HepG2 (cell line): ENCODE data around the gene SQSTM1. TPM values are rescaled to one million over a fixed set of nuclear protein-coding genes. Genes with fewer than 3 reads are reported as not detected.

Experiments used
- ATAC-seq: fragments of 200-7000 bp; cut with Tn5 transposase; 3 replicates; pipeline ENCODE4 v1.9.1; 2020; ENCODE audit warnings: mild to moderate bottlenecking, moderate library complexity
- BruUV-seq: library from RNA; stranded (reverse); fragments of 400-500 nt; replicated peaks from 2 replicates; lab custom pipeline; 2021; lab: Mats Ljungman, UMichigan
- CTCF ChIA-PET: fragments of 300-600 bp; formaldehyde crosslinking; extraction: SDS; loops from one replicate; lab custom pipeline; 2021; ENCODE audit warnings: low total read pairs, inconsistent platforms, low intra/inter-chr PET ratio; lab: Yijun Ruan, JAX
- POLR2A ChIA-PET: fragments of 350-600 bp; sonication (Branson Sonifier 250); formaldehyde crosslinking; loops from one replicate; lab custom pipeline; 2020; ENCODE audit warnings: antibody characterized with exemption, inconsistent platforms; lab: Yijun Ruan, JAX
- DNase-seq: peaks from one replicate; pipeline ENCODE4 v3.0.0-alpha.2; 2015; ENCODE audit warnings: low spot score
- FAIRE-seq: peaks from 3 replicates; lab custom pipeline; 2011; peaks lifted over from hg19 to GRCh38; lab: Jason Lieb, UNC
- H2AFZ ChIP-seq: one replicate; pipeline ENCODE4 v1.6.1; 2011; ENCODE audit warnings: low read length, inconsistent platforms
- H3K27ac ChIP-seq: fragments of 300-600 bp; 3 replicates; pipeline ENCODE4 v1.8.0; 2011; ENCODE audit warnings: mixed run types, mild to moderate bottlenecking, mixed read lengths, low read length, inconsistent platforms; ENCODE audit not compliant: insufficient read depth; ENCODE audit errors: extremely low read length
- H3K27me3 ChIP-seq, 2 experiments: fragments of 200-600 bp in 1 of 2; 2 replicates in 1 of 2; 3 replicates in 1 of 2; pipeline versions ENCODE4 v1.6.0 to v1.8.0; 2011; ENCODE audit warnings: low read length in 2 of 2, mild to moderate bottlenecking in 2 of 2, moderate library complexity in 2 of 2, inconsistent platforms in 1 of 2; ENCODE audit not compliant: insufficient read depth in 2 of 2, control insufficient read depth in 1 of 2
- H3K36me3 ChIP-seq, 2 experiments: fragments of 200-600 bp in 1 of 2; replicated peaks in 1 of 2; 2 replicates in 1 of 2; 3 replicates in 1 of 2; pipeline versions ENCODE4 v1.5.1 to v1.8.0; 2011; ENCODE audit warnings: low read length in 2 of 2, inconsistent platforms in 1 of 2; ENCODE audit not compliant: insufficient read depth in 2 of 2, control insufficient read depth in 1 of 2
- H3K4me1 ChIP-seq: 2 replicates; pipeline ENCODE4 v1.5.1; 2012; ENCODE audit warnings: low read length, inconsistent platforms; ENCODE audit not compliant: insufficient read depth
- H3K4me2 ChIP-seq: 2 replicates; pipeline ENCODE4 v1.6.0; 2011; ENCODE audit warnings: low read depth, low read length, inconsistent platforms
- H3K4me3 ChIP-seq, 3 experiments: fragments of 200-600 bp in 1 of 3; sonication (generic), shearing (Covaris generic) in 1 of 3; replicated peaks in 1 of 3; 2 replicates each; pipeline ENCODE4 v1.5.1; 2011 to 2016; ENCODE audit warnings: low read length in 3 of 3, inconsistent platforms in 2 of 3, low read depth in 2 of 3, mild to moderate bottlenecking in 2 of 3, control low read depth in 1 of 3, mixed read lengths in 1 of 3; ENCODE audit not compliant: insufficient read depth in 1 of 3
- H3K79me2 ChIP-seq: one replicate; pipeline ENCODE4 v1.6.1; 2011; ENCODE audit warnings: low read length, inconsistent platforms; ENCODE audit not compliant: insufficient read depth
- H3K9ac ChIP-seq: 2 replicates; pipeline ENCODE4 v1.6.0; 2011; ENCODE audit warnings: mild to moderate bottlenecking, low read depth, low read length, inconsistent platforms; ENCODE audit not compliant: insufficient read depth
- H3K9me3 ChIP-seq: 2 replicates; pipeline ENCODE4 v1.5.1; 2012; ENCODE audit warnings: mild to moderate bottlenecking, low read length
- H4K20me1 ChIP-seq: 2 replicates; pipeline ENCODE4 v1.6.0; 2011; ENCODE audit warnings: inconsistent platforms, mild to moderate bottlenecking, low read length, moderate library complexity; ENCODE audit not compliant: insufficient read depth
- CCAR2 ChIP-seq: fragments of 200-400 bp; formaldehyde crosslinking; optimal IDR thresholded peaks from 2 replicates; pipeline ENCODE3; 2018; ENCODE audit warnings: low read depth, mild to moderate bottlenecking, low read length, moderate library complexity
- CSRNP2 ChIP-seq: sonication (generic); formaldehyde crosslinking; conservative IDR thresholded peaks from 2 replicates; pipeline ENCODE4 v1.8.0; 2022; ENCODE audit warnings: low read depth, missing genetic modification reagents
- DNMT3B ChIP-seq: conservative IDR thresholded peaks from 2 replicates; pipeline ENCODE4 v1.6.1; 2016; ENCODE audit warnings: missing biosample characterization, control low read depth
- GLI4 ChIP-seq: sonication (generic); formaldehyde crosslinking; IDR thresholded peaks from 2 replicates; pipeline ENCODE4 v1.5.1; 2020; ENCODE audit warnings: missing genetic modification reagents, mild to moderate bottlenecking, moderate library complexity, borderline replicate concordance
- KDM5B ChIP-seq: sonication (generic); formaldehyde crosslinking; IDR thresholded peaks from 2 replicates; pipeline ENCODE4 v1.4.0; 2020; ENCODE audit warnings: missing genetic modification reagents, mild to moderate bottlenecking, borderline replicate concordance
- NAIF1 ChIP-seq: sonication (generic); formaldehyde crosslinking; IDR thresholded peaks from 2 replicates; pipeline ENCODE4 v1.5.0; 2020; ENCODE audit warnings: mild to moderate bottlenecking, missing genetic modification reagents, borderline replicate concordance
- NR2C2 ChIP-seq: sonication (generic); formaldehyde crosslinking; IDR thresholded peaks from 2 replicates; pipeline ENCODE4 v1.4.0; 2020; ENCODE audit warnings: missing genetic modification reagents, mild to moderate bottlenecking, moderate library complexity, borderline replicate concordance
- SIN3B ChIP-seq: fragments of 150-350 bp; IDR thresholded peaks from 2 replicates; pipeline ENCODE4 v1.6.1; 2014; ENCODE audit warnings: low read length
- TAF15 ChIP-seq: fragments of 200-400 bp; formaldehyde crosslinking; IDR thresholded peaks from one replicate; pipeline ENCODE4 v1.6.1; 2018; ENCODE audit warnings: mild to moderate bottlenecking, low read depth, low read length; ENCODE audit not compliant: poor library complexity, severe bottlenecking
- ZFP62 ChIP-seq: sonication (generic); formaldehyde crosslinking; IDR thresholded peaks from 2 replicates; pipeline ENCODE4 v1.4.0; 2020; ENCODE audit warnings: missing genetic modification reagents
- ZNF263 ChIP-seq: sonication (generic); formaldehyde crosslinking; IDR thresholded peaks from 2 replicates; pipeline ENCODE4 v1.4.0; 2020; ENCODE audit warnings: missing genetic modification reagents
- ZNF563 ChIP-seq: sonication (generic); formaldehyde crosslinking; IDR thresholded peaks from 2 replicates; pipeline ENCODE4 v1.8.0; 2022; ENCODE audit warnings: mild to moderate bottlenecking, moderate library complexity, missing genetic modification reagents
- ZNF572 ChIP-seq: sonication (generic); formaldehyde crosslinking; IDR thresholded peaks from 2 replicates; pipeline ENCODE4 v1.5.1; 2020; ENCODE audit warnings: mild to moderate bottlenecking, missing genetic modification reagents
- ZNF687 ChIP-seq: sonication (generic); formaldehyde crosslinking; IDR thresholded peaks from 2 replicates; pipeline ENCODE4 v1.5.1; 2020; ENCODE audit warnings: mild to moderate bottlenecking, missing genetic modification reagents, moderate library complexity
- WGBS: methylation state at CpG from one replicate; pipeline ENCODE4 v1.1.6; 2017; ENCODE audit warnings: low lambda C conversion rate; 5-methylcytosine and 5-hydroxymethylcytosine counted together
- in situ Hi-C: cut with HindIII; loops from 2 replicates; pipeline ENCODE4 v1.10.0; 2017; ENCODE audit warnings: low pct_unique_long_range_greater_than_20kb; ENCODE audit not compliant: extremely low pct_ligation_motif_present
- intact Hi-C: fragments of 100-400 bp; cut with micrococcal nuclease; formaldehyde crosslinking; loops from one replicate; pipeline ENCODE4 v1.10.0; 2022; ENCODE audit not compliant: unreplicated experiment
- polyA plus RNA-seq, 8 experiments: library from polyadenylated mRNA; depleted of rRNA in 3 of 8; stranded (reverse) in 7 of 8; unstranded in 1 of 8; fragments of >200 nt; fragmentation: Illumina TruSeq in 4 of 8; extraction: Trizol in 4 of 8; gene quantifications; 2 replicates each; pipeline versions ENCODE4 v1.2.1 to v1.2.3, GENCODE V29; 2011 to 2016; ENCODE audit warnings: low read depth in 4 of 8, missing spikeins in 1 of 8, mixed read lengths in 1 of 8; ENCODE audit not compliant: insufficient read depth in 1 of 8
- total RNA-seq, 5 experiments: library from RNA; depleted of rRNA; stranded (reverse); fragments of >200 nt; fragmentation: Illumina TruSeq; extraction: Trizol; gene quantifications; 2 replicates each; pipeline ENCODE4 v1.2.3, GENCODE V29; 2016; ENCODE audit warnings: low read depth in 1 of 5
- TF ChIP-seq, protein P1 (sequence below): sonication (generic); formaldehyde crosslinking; conservative IDR thresholded peaks from 2 replicates; pipeline ENCODE4 v1.8.0; 2022; ENCODE audit warnings: mild to moderate bottlenecking, moderate library complexity, missing genetic modification reagents

SQSTM1 gene
- total and polyA plus RNA-seq, 2 of the 13 experiments (the other 11 are each of a cell fraction or from before 2014, with no cell fraction given), result 90.9 to 160 TPM

DNA sequence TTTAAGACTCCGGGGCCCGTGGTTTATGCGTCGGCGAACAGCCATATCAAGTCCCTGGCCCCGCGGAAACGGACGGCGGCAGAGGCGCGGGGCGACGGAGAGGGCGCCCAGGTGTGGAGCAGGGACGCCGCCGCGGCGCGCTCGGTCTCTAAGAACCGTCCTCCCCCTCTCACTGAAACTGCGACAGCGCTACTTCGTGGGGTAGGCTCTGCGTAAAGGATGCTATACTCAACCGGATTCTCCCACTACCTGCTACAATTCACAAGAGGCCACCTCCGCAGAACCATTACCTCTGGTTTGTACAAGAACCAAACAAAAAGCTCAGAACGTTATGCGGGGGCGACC, 37.5 kb downstream of the SQSTM1 start (continued):
- TF ChIP-seq, protein P1, sequence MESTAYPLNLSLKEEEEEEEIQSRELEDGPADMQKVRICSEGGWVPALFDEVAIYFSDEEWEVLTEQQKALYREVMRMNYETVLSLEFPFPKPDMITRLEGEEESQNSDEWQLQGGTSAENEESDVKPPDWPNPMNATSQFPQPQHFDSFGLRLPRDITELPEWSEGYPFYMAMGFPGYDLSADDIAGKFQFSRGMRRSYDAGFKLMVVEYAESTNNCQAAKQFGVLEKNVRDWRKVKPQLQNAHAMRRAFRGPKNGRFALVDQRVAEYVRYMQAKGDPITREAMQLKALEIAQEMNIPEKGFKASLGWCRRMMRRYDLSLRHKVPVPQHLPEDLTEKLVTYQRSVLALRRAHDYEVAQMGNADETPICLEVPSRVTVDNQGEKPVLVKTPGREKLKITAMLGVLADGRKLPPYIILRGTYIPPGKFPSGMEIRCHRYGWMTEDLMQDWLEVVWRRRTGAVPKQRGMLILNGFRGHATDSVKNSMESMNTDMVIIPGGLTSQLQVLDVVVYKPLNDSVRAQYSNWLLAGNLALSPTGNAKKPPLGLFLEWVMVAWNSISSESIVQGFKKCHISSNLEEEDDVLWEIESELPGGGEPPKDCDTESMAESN (CRISPR knock-in tag), result peak; percentile 4; the same call in 1 of the 2 replicates
- TF ChIP-seq NR2C2 (CRISPR knock-in tag) (no peak), ZFP62 (CRISPR knock-in tag) (no peak), ZNF263 (CRISPR knock-in tag) (peak; percentile 88), SIN3B (0 out of 2 replicates have a peak, but pooled peaks have one; percentile 15), GLI4 (no peak), CCAR2 (no peak), TAF15 (peak; percentile 23), ZNF572 (CRISPR knock-in tag) (no peak), ZNF563 (peak; percentile 8; the same call in 1 of the 2 replicates)

GRCh38 chr5:179858586-179859427, 38.1 kb downstream of the SQSTM1 start, which contains the start of gene MRNIP:
Gene MRNIP, minus strand, starts transcription at chr5:179858817. Its CDS starts 21 bp downstream, at chr5:179858796.
- H3K36me3 ChIP-seq, result peaks cover 6 to 10% of the 10 kb centered on the region in 2 experiments; a peak in 4 of 5 replicates
- no peaks in the 10 kb centered on the region for H3K27me3 ChIP-seq
- peak within 1 kb of the TSS; percentile 84 for H3K9ac ChIP-seq
- intact Hi-C loops, result loop anchor here (2.0 kb wide), 1 partner anchor 232 kb away; no protein-coding TSS in a partner anchor
- peaks cover 26% of the 10 kb centered on the region for H3K4me1 ChIP-seq
- no peak for FAIRE-seq
- H3K79me2 ChIP-seq, result peaks cover 23% of the 10 kb centered on the region
- no peak within 1 kb of the TSS for H2AFZ ChIP-seq
- POLR2A ChIA-PET, result interaction anchor here (0.6 to 1.0 kb wide), 4 partner anchors 36 to 235 kb away, joined by 3 read pairs; partner anchors contain the start of gene HNRNPH1
- peak within 1 kb of the TSS; percentile 92 for H3K27ac ChIP-seq
- DNase-seq, result peak; percentile 90
- peak within 1 kb of the TSS; percentile 80 to 90 (median 87) for H3K4me3 ChIP-seq
- no peaks in the 10 kb centered on the region for H4K20me1 ChIP-seq
- TSS peak; percentile 85 for BruUV-seq
- peak; percentile 96 for ATAC-seq
- in situ Hi-C loops, result no loop called here
- CTCF ChIA-PET, result no interaction called here
- 2% methylated on average over 9 of the region's 90 CpGs for WGBS
- H3K9me3 ChIP-seq, result no peaks in the 10 kb centered on the region
- peak within 1 kb of the TSS; percentile 86 for H3K4me2 ChIP-seq
- TF ChIP-seq CSRNP2 (CRISPR knock-in tag) (no peak), KDM5B (peak; percentile 98; the same call in 1 of the 2 replicates), ZNF687 (CRISPR knock-in tag) (peak; percentile 98), NAIF1 (CRISPR knock-in tag) (peak; percentile 79; the same call in 1 of the 2 replicates), DNMT3B (CRISPR knock-in tag) (no peak)
